ENCODE data around the gene STX3. TPM values are rescaled to one million over a fixed set of nuclear protein-coding genes. Genes with fewer than 3 reads are reported as not detected.
"Not testable (repeated sequence)": the region's sequence is repeated elsewhere in the genome, so short reads cannot be mapped to it uniquely, and the experiment has no call there.

STX3 gene
- total and polyA plus RNA-seq, 7 donors, result 3.8 to 11.1 (median 7.3) TPM

- no peak overlapping the region for H3K4me3 ChIP-seq
- no peak for TF ChIP-seq CTCF (IDR thresholded peaks at IDR 0.05)
- no peaks in the 10 kb centered on the region for H3K4me1 ChIP-seq
- no peaks in the 10 kb centered on the region for H3K27me3 ChIP-seq (ENCODE audit: insufficient read depth in 3 of 3, low read length in 2 of 3)
- no peaks in the 10 kb centered on the region for H3K36me3 ChIP-seq (ENCODE audit: insufficient read depth in 1 of 2, low read depth in 1 of 2)
- intact Hi-C loops (cut with DNase I), result no loop called here
- no peak for ATAC-seq
- no peaks in the 10 kb centered on the region for H3K9me3 ChIP-seq
- no peak overlapping the region for H3K27ac ChIP-seq
- no peak for DNase-seq
- 21 to 30% (median 26%) methylated on average over 2 of the region's 2 CpGs for WGBS, 3 donors
Measured at GRCh38 chr11:59849129-59849528, 94.0 kb downstream of the STX3 start.

GRCh38 chr11:59849551-59849950 lies 94.4 kb downstream of the STX3 start:
- H3K36me3 ChIP-seq (ENCODE audit: insufficient read depth in 1 of 2, low read depth in 1 of 2); H3K9me3 ChIP-seq; H3K27me3 ChIP-seq (ENCODE audit: insufficient read depth in 3 of 3, low read length in 2 of 3); H3K4me1 ChIP-seq; H3K27ac ChIP-seq; DNase-seq; ATAC-seq; intact Hi-C loops (cut with DNase I); H3K4me3 ChIP-seq: not testable (repeated sequence)
- WGBS, 3 donors, result 86 to 95% (median 88%) methylated on average over 2 of the region's 2 CpGs

GRCh38 chr11:59851416-59851815 lies 96.2 kb downstream of the STX3 start:
- DNase-seq; ATAC-seq; H3K27me3 ChIP-seq (ENCODE audit: insufficient read depth in 3 of 3, low read length in 2 of 3); H3K4me3 ChIP-seq; H3K36me3 ChIP-seq (ENCODE audit: insufficient read depth in 1 of 2, low read depth in 1 of 2); H3K4me1 ChIP-seq; H3K27ac ChIP-seq; intact Hi-C loops (cut with DNase I); H3K9me3 ChIP-seq: not testable (repeated sequence)
- WGBS, 3 donors, result 87 to 95% (median 93%) methylated on average over 5 of the region's 5 CpGs

- WGBS, 3 donors, result 35 to 59% (median 44%) methylated on average over 2 of the region's 2 CpGs
- H3K9me3 ChIP-seq, result no peaks in the 10 kb centered on the region
- intact Hi-C loops (cut with DNase I), result no loop called here
- H3K27me3 ChIP-seq (ENCODE audit: insufficient read depth in 3 of 3, low read length in 2 of 3), result peaks cover 0 to 2% (median 0%) of the 10 kb centered on the region in 3 donors
- H3K27ac ChIP-seq, result no peak overlapping the region
- H3K4me1 ChIP-seq, result no peaks in the 10 kb centered on the region
- ATAC-seq (no peak), DNase-seq (no peak)
- no peak for TF ChIP-seq CTCF (IDR thresholded peaks at IDR 0.05)
- no peak overlapping the region for H3K4me3 ChIP-seq
- H3K36me3 ChIP-seq (ENCODE audit: insufficient read depth in 1 of 2, low read depth in 1 of 2), result no peaks in the 10 kb centered on the region
Measured at GRCh38 chr11:59854871-59855270, 99.7 kb downstream of the STX3 start.

Other genes starting within 250 kb of the STX3 start
- not detected for gene OR4D9, start 243.8 kb upstream of the STX3 start, total RNA-seq
- not detected for gene OR4D9, start 243.8 kb upstream of the STX3 start, polyA plus RNA-seq
- 10 to 100 TPM; 43.3 to 51.2 (median 48.6) TPM for gene OSBP, start 139.6 kb upstream of the STX3 start, total RNA-seq
- 10 to 100 TPM; 12.9 to 41.8 (median 30.4) TPM for gene OSBP, start 139.6 kb upstream of the STX3 start, polyA plus RNA-seq
- gene PATL1, start 86.3 kb upstream of the STX3 start, total RNA-seq, result 10 to 100 TPM; 29.6 to 47.8 (median 41.0) TPM
- gene PATL1, start 86.3 kb upstream of the STX3 start, polyA plus RNA-seq, result 10 to 100 TPM; 23.9 to 47.9 (median 26.4) TPM
- gene OR10V1, start 41.5 kb upstream of the STX3 start, total RNA-seq, result not detected
- not detected for gene OR10V1, start 41.5 kb upstream of the STX3 start, polyA plus RNA-seq
- gene MRPL16, start 55.4 kb downstream of the STX3 start, total RNA-seq, result 10 to 100 TPM; 37.8 to 53.9 (median 50.4) TPM
- gene MRPL16, start 55.4 kb downstream of the STX3 start, polyA plus RNA-seq, result 10 to 100 TPM; 50.2 to 92.7 (median 55.3) TPM
- not detected for gene CBLIF, start 90.1 kb downstream of the STX3 start, total RNA-seq
- gene CBLIF, start 90.1 kb downstream of the STX3 start, polyA plus RNA-seq, result under 1 TPM in 1 of 3 donors, not detected in 2; 0.05 TPM
- under 1 TPM in 1 of 4 donors, not detected in 3; 0.44 TPM for gene TCN1, start 111.1 kb downstream of the STX3 start, total RNA-seq
- gene TCN1, start 111.1 kb downstream of the STX3 start, polyA plus RNA-seq, result not detected
- not detected for gene OOSP3, start 123.4 kb downstream of the STX3 start, total RNA-seq
- not detected for gene OOSP3, start 123.4 kb downstream of the STX3 start, polyA plus RNA-seq
- gene OOSP1, start 183.1 kb downstream of the STX3 start, total RNA-seq, result not detected
- gene OOSP1, start 183.1 kb downstream of the STX3 start, polyA plus RNA-seq, result under 1 TPM in 1 of 3 donors, not detected in 2; 0.22 TPM
- gene OOSP4A, start 208.7 kb downstream of the STX3 start, total RNA-seq, result not detected
- not detected for gene OOSP4A, start 208.7 kb downstream of the STX3 start, polyA plus RNA-seq

All from psoas muscle (tissue), 8 donors.